ENCODE data around the gene SH2D6.
"Not testable (repeated sequence)": the region's sequence is repeated elsewhere in the genome, so short reads cannot be mapped to it uniquely, and the experiment has no call there.

SH2D6 gene

DNA sequence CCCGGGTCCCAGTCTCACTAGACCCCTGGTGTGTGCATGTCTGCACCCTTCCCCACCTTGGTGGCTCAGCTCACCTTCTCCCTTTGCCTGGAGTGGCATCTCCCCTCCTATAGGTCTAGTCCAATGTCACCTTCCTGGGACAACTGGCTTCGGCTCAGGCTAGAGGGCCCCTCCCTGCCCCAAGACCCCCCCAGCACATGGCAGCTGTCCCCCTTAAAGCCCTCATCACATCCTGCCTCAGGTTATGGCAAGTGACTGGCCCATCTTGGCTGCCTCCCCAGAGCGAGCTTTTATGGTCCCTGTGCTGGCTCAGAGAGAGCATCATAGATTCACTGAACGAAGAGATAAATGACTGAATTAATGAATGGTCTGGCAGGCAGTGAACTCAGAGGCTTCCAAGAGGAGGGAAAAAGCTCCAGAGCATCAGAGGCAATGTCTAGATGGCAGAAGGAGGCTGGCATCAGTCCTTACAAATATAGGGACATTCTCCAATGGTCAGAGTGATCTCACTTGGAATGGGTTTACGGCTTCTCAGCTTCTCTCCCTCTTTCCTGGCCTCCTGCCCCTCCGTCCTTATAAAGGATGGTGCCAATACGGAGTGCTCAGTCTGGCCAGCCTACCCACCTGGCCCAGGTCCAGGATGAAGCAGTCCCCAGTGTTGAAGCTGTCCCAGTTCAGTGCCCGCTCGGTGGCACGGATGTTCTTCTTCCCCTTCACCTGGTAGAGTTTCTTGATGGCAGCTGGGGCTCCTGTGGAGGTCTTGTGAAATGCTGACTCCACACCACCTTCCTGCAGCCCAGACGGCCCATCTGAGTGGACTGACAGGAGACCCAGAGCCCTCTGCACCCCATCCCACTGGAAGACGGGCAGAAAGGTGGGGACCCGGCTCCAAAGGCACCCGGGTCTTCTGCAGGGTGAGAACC is 17.7 kb upstream of the SH2D6 start:
- Histone ChIP-seq H3K4me3 (ENCODE audit: low read length) (no peak overlapping the region), H3K27me3 (ENCODE audit: control insufficient read depth, insufficient read depth, low read length) (no peaks in the 10 kb centered on the region), H3K36me3 (ENCODE audit: control insufficient read depth, insufficient read depth, low read length) (peaks cover 4% of the 10 kb centered on the region), H3K9ac (ENCODE audit: low read length) (peak overlapping the region; percentile 21), H3K4me1 (ENCODE audit: control insufficient read depth, insufficient read depth, low read length) (peaks cover 14% of the 10 kb centered on the region), H3K27ac (ENCODE audit: low read depth, low read length) (no peak overlapping the region)

GRCh38 chr2:85401464-85401805 is 17.1 kb upstream of the SH2D6 start:
- Histone ChIP-seq H3K4me3 (ENCODE audit: low read length) (no peak overlapping the region), H3K27ac (ENCODE audit: low read depth, low read length) (no peak overlapping the region), H3K27me3 (ENCODE audit: control insufficient read depth, insufficient read depth, low read length) (no peaks in the 10 kb centered on the region), H3K9ac (ENCODE audit: low read length) (no peak overlapping the region), H3K4me1 (ENCODE audit: control insufficient read depth, insufficient read depth, low read length) (peaks cover 11% of the 10 kb centered on the region), H3K36me3 (ENCODE audit: control insufficient read depth, insufficient read depth, low read length) (peaks cover 4% of the 10 kb centered on the region)

GRCh38 chr2:85401844-85402243 is 16.7 kb upstream of the SH2D6 start:
- H3K4me3 ChIP-seq (ENCODE audit: low read length) = no peak overlapping the region
- H3K36me3 ChIP-seq (ENCODE audit: control insufficient read depth, insufficient read depth, low read length) = peaks cover 4% of the 10 kb centered on the region

DNA sequence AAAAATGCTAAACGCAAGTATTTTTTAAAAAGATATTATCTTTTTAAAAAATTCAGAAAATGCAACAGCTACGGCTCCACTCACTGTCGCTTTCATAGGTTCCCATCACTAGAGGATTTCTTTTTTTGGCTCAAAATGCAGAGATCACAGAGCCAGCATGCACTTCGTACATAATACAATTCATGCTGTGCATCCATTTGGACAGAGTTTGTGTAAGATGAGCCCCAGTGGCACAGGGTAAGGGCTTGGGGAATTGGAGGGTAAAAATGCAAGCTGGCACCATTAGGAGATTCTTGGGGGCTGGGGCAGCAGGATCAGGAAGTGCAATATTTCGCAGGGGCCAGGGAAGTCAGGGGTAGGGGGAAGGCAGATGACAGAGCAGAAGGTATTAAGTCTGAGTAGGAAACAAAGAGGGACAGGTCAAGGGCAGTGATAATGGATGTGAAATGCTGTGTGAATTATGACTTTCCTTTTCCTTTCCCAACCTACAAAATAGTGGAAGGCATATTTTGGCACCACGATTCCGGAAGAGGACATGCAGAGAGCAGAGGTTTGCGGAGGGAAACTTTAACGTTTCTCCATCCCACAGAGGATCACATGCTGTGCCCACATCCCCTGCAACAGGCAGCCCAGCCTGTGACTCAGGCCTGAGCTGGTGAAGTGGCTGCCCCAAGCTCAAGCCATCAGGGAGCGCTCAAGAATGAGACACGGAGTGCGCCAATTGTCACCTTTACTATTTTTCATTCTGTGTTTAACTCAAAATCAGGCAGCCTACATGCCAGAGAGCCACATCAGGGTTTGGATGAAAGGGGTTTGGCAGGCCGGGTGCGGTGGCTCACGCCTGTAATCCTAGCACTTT is 13.1 kb upstream of the SH2D6 start:
- peaks cover 3% of the 10 kb centered on the region for H3K4me1 ChIP-seq (ENCODE audit: control insufficient read depth, insufficient read depth, low read length)

More at GRCh38 chr2:85401844-85402243, 16.7 kb upstream of the SH2D6 start:
- no peaks in the 10 kb centered on the region for H3K27me3 ChIP-seq (ENCODE audit: control insufficient read depth, insufficient read depth, low read length)
- H3K27ac ChIP-seq (ENCODE audit: low read depth, low read length) = no peak overlapping the region
- H3K4me1 ChIP-seq (ENCODE audit: control insufficient read depth, insufficient read depth, low read length) = peaks cover 7% of the 10 kb centered on the region
- H3K9ac ChIP-seq (ENCODE audit: low read length) = no peak overlapping the region

GRCh38 chr2:85409845-85410583 is 8.5 kb upstream of the SH2D6 start, which contains the start of gene CAPG:
Gene CAPG, minus strand, starts transcription at chr2:85410366. Its CDS starts 8,221 bp downstream, at chr2:85402145.
- no peak within 1 kb of the TSS for H3K27ac ChIP-seq (ENCODE audit: low read depth, low read length)
- peak within 1 kb of the TSS; percentile 49 for H3K4me3 ChIP-seq (ENCODE audit: low read length)
- H3K27me3 ChIP-seq (ENCODE audit: control insufficient read depth, insufficient read depth, low read length) = no peaks in the 10 kb centered on the region
- peak within 1 kb of the TSS; percentile 10 for H3K9ac ChIP-seq (ENCODE audit: low read length)
- H3K36me3 ChIP-seq (ENCODE audit: control insufficient read depth, insufficient read depth, low read length) = no peaks in the 10 kb centered on the region
- no peaks in the 10 kb centered on the region for H3K4me1 ChIP-seq (ENCODE audit: control insufficient read depth, insufficient read depth, low read length)

More for the DNA sequence above, 13.1 kb upstream of the SH2D6 start:
- Histone ChIP-seq H3K4me3 (ENCODE audit: low read length) (no peak overlapping the region), H3K27me3 (ENCODE audit: control insufficient read depth, insufficient read depth, low read length) (no peaks in the 10 kb centered on the region), H3K27ac (ENCODE audit: low read depth, low read length) (no peak overlapping the region), H3K9ac (ENCODE audit: low read length) (no peak overlapping the region), H3K36me3 (ENCODE audit: control insufficient read depth, insufficient read depth, low read length) (peaks cover 4% of the 10 kb centered on the region)

GRCh38 chr2:85410584-85411404 is 7.7 kb upstream of the SH2D6 start:
- Histone ChIP-seq H3K36me3 (ENCODE audit: control insufficient read depth, insufficient read depth, low read length) (no peaks in the 10 kb centered on the region), H3K27ac (ENCODE audit: low read depth, low read length) (no peak overlapping the region), H3K9ac (ENCODE audit: low read length) (no peak overlapping the region), H3K4me1 (ENCODE audit: control insufficient read depth, insufficient read depth, low read length) (no peaks in the 10 kb centered on the region), H3K27me3 (ENCODE audit: control insufficient read depth, insufficient read depth, low read length) (no peaks in the 10 kb centered on the region), H3K4me3 (ENCODE audit: low read length) (no peak overlapping the region)

DNA sequence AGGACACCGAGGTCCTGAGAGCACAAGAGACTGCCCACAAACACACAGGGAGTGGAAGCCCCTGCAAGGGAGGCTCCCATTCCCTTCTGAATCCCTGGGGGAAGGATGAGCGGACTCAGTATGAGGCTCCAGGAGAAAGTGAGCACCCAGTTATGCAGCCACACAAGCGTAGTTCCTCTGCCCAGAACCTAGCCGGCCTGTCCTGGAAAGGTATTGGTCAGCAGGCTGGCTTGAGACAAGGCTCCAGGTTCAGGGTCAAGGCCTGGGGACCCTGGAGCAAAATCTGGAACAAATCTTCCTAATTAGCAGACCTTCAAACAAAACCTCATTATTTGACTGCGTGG is 7.1 kb upstream of the SH2D6 start:
- no peaks in the 10 kb centered on the region for H3K36me3 ChIP-seq (ENCODE audit: control insufficient read depth, insufficient read depth, low read length)
- no peak overlapping the region for H3K27ac ChIP-seq (ENCODE audit: low read depth, low read length)
- no peak overlapping the region for H3K9ac ChIP-seq (ENCODE audit: low read length)
- H3K4me1 ChIP-seq (ENCODE audit: control insufficient read depth, insufficient read depth, low read length) = no peaks in the 10 kb centered on the region
- no peaks in the 10 kb centered on the region for H3K27me3 ChIP-seq (ENCODE audit: control insufficient read depth, insufficient read depth, low read length)
- no peak overlapping the region for H3K4me3 ChIP-seq (ENCODE audit: low read length)

GRCh38 chr2:85413592-85414420 is 4.7 kb upstream of the SH2D6 start:
- Histone ChIP-seq H3K36me3 (ENCODE audit: control insufficient read depth, insufficient read depth, low read length) (no peaks in the 10 kb centered on the region), H3K27me3 (ENCODE audit: control insufficient read depth, insufficient read depth, low read length) (no peaks in the 10 kb centered on the region), H3K4me1 (ENCODE audit: control insufficient read depth, insufficient read depth, low read length) (peaks cover 4% of the 10 kb centered on the region), H3K4me3 (ENCODE audit: low read length) (peak overlapping the region; percentile 62), H3K9ac (ENCODE audit: low read length) (no peak overlapping the region), H3K27ac (ENCODE audit: low read depth, low read length) (peak overlapping the region; percentile 21)

DNA sequence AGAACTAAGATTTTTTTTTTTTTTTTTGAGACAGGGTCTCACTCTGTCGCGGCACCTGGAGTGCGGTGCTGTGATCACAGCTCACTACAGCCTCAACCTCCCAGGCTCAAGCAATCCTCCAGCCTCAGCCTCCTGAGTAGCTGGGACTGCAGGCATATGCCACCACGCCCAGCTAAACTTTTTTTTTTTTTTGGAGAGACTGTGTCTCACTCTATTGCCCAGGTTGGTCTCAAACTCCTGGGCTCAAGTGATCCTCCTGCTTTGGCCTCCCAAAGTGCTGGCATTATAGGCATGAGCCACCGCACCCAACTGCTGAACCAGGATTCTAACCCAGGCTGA is 4.1 kb upstream of the SH2D6 start:
- H3K27me3 ChIP-seq (ENCODE audit: control insufficient read depth, insufficient read depth, low read length); H3K4me1 ChIP-seq (ENCODE audit: control insufficient read depth, insufficient read depth, low read length); H3K9ac ChIP-seq (ENCODE audit: low read length); H3K36me3 ChIP-seq (ENCODE audit: control insufficient read depth, insufficient read depth, low read length): not testable (repeated sequence)
- peak overlapping the region; percentile 62 for H3K4me3 ChIP-seq (ENCODE audit: low read length)
- peak overlapping the region; percentile 21 for H3K27ac ChIP-seq (ENCODE audit: low read depth, low read length)

DNA sequence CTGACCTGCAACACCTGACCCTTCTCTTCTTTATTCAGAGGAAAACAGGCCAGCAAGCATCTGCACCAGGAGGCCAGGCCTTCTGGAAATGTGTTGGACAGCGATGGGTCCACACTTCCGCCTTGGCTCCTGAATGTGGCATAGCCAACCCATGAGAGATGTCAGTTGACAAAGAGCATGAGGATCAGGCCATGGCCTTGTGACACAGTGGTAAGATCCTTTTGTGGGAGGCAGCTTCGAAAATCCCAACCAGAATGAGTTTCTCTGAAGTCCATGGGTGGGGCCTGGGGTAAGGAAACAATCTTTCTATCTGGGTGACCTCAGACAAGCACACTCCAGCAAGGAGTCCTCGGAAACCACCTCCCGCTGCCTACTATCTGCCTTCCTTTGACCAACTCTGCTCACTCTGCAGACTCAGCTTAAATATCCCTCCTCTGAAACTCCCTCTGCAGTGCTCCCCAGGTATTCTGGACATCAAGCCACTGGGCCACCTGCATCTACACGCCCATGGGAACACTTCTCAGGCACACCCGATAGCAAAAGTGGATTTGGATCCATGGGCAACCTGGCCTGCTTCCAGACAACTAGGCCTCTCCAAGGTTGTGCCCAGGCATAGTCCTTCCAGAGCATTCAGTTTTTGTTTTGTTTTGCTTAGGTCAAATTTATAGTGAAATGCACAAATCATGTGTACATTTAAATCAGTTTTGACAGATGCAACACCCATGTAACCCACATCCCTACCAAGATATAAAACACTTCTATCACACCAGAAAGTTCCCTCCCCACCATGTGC is 3.6 kb upstream of the SH2D6 start:
- Histone ChIP-seq H3K27me3 (ENCODE audit: control insufficient read depth, insufficient read depth, low read length) (no peaks in the 10 kb centered on the region), H3K9ac (ENCODE audit: low read length) (no peak overlapping the region), H3K27ac (ENCODE audit: low read depth, low read length) (no peak overlapping the region), H3K4me1 (ENCODE audit: control insufficient read depth, insufficient read depth, low read length) (peaks cover 9% of the 10 kb centered on the region), H3K4me3 (ENCODE audit: low read length) (no peak overlapping the region), H3K36me3 (ENCODE audit: control insufficient read depth, insufficient read depth, low read length) (no peaks in the 10 kb centered on the region)
